OCI-LY3 (cell line): ENCODE measurements around the gene MT1H.
"Not testable (repeated sequence)": the region's sequence is repeated elsewhere in the genome, so short reads cannot be mapped to it uniquely, and the experiment has no call there.

Experiments
- H2AFZ ChIP-seq: fragments of 200-600, 300-600 bp; shearing (Covaris generic); 2 replicates; pipeline ENCODE4 v1.6.0; 2014; ENCODE audit warnings: antibody characterized with exemption, low read depth, low read length
- H3K27ac ChIP-seq: fragments of 200-600, 300-600 bp; sonication (generic); 2 replicates; pipeline ENCODE4 v1.5.1; 2014; ENCODE audit warnings: mild to moderate bottlenecking, low read length, moderate library complexity, mixed read lengths
- H3K27me3 ChIP-seq: fragments of 200-600, 300-600 bp; sonication (generic); 2 replicates; pipeline ENCODE4 v1.6.1; 2014; ENCODE audit warnings: low read depth, low read length, mixed read lengths
- H3K36me3 ChIP-seq: fragments of 200-600, 300-600 bp; sonication (generic); replicated peaks from 2 replicates; pipeline ENCODE3; 2014; ENCODE audit warnings: low read depth, low read length, mixed read lengths
- H3K4me1 ChIP-seq: fragments of 300-600, 200-600 bp; sonication (generic); 2 replicates; pipeline ENCODE4 v1.6.1; 2014; ENCODE audit warnings: low read length, mixed read lengths
- H3K4me2 ChIP-seq: fragments of 200-600, 300-600 bp; sonication (generic); 2 replicates; pipeline ENCODE4 v1.6.1; 2014; ENCODE audit warnings: low read length, mixed read lengths
- H3K4me3 ChIP-seq: fragments of 300-600, 200-600 bp; sonication (generic); 2 replicates; pipeline ENCODE4 v1.5.1; 2014; ENCODE audit warnings: antibody characterized with exemption, mild to moderate bottlenecking, low read length, moderate library complexity
- H3K79me2 ChIP-seq: fragments of 300-600, 200-600 bp; shearing (Covaris generic); 2 replicates; pipeline ENCODE4 v1.6.1; 2014; ENCODE audit warnings: mild to moderate bottlenecking, low read length, mixed read lengths
- H3K9ac ChIP-seq: fragments of 300-600, 200-600 bp; shearing (Covaris generic); 2 replicates; pipeline ENCODE4 v1.6.0; 2014; ENCODE audit warnings: mild to moderate bottlenecking, low read length, moderate library complexity
- H3K9me3 ChIP-seq: fragments of 200-600, 300-600 bp; shearing (Covaris generic); 2 replicates; pipeline ENCODE4 v1.6.1; 2014; ENCODE audit warnings: low read length, mixed read lengths; ENCODE audit not compliant: insufficient read depth
- H4K20me1 ChIP-seq: fragments of 200-600, 300-600 bp; sonication (generic); 2 replicates; pipeline ENCODE4 v1.6.1; 2016; ENCODE audit warnings: low read length, mixed read lengths; ENCODE audit not compliant: insufficient read depth
- EZH2phosphoT487 ChIP-seq: fragments of 200-600 bp; shearing (Covaris generic); IDR thresholded peaks from 2 replicates; pipeline ENCODE4 v1.6.1; 2018; ENCODE audit warnings: antibody characterized with exemption, mixed run types, low read depth
- TF ChIP-seq, protein P1 (sequence below): fragments of 200-600, 300-600 bp; sonication (generic); IDR thresholded peaks from 2 replicates; pipeline ENCODE4 v1.5.1; 2014; ENCODE audit warnings: antibody characterized with exemption, low read length, low read depth

The MT1H gene

DNA sequence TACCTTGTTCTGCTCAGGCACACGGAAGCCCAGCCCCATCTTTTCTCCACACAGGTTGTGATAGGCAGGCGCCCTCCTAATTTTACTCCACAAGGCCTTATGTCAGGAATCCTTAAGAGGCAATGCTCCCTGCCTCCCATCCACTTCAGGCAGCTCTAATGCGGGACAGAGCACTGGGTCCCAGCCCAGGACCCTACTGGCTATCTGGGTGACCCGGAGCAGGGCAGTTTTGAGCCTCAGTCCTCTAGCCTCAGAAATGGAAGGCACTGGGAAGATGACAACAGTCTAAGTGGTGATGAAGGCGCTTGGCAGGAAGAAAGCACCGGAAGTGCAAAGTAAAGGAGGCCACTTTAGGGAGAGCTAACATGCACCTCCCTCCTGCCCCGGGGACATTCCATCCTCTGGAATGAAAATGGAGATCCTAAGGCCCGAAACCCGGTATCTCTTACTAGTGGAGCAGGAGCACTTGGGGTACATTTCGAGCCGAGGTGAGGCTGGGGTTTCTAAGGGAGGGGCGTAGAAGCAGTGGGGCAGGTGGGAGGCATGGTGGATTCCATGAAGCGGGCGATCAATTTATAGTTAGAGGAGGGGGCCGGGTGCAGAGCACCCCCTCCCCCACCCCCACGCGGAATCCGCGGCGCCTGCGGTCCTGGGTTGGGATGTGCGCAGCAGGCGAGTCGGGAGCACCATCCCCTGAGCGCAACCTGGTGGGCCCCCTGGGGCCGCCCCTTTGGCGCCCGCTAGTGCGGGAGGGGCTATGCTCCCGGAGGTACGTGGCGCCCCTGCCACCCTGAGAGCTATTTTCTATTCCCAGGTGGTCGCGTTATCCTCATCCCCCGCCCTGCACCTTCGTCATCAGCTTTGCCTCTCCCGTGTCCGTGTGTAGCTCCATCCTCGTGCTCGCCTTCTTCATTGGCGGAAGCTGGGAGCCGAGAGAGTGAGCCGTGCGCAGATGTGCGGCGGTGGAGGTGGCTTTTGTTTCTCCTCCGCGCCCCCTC lies 7.0 kb upstream of the MT1H start:
- no peaks in the 10 kb centered on the region for H3K36me3 ChIP-seq
- no peak overlapping the region for H2AFZ ChIP-seq
- H3K79me2 ChIP-seq, result no peaks in the 10 kb centered on the region
- no peak overlapping the region for H3K4me3 ChIP-seq
- no peak overlapping the region for H3K27ac ChIP-seq
- TF ChIP-seq EZH2phosphoT487, result no peak
- TF ChIP-seq, protein P1, sequence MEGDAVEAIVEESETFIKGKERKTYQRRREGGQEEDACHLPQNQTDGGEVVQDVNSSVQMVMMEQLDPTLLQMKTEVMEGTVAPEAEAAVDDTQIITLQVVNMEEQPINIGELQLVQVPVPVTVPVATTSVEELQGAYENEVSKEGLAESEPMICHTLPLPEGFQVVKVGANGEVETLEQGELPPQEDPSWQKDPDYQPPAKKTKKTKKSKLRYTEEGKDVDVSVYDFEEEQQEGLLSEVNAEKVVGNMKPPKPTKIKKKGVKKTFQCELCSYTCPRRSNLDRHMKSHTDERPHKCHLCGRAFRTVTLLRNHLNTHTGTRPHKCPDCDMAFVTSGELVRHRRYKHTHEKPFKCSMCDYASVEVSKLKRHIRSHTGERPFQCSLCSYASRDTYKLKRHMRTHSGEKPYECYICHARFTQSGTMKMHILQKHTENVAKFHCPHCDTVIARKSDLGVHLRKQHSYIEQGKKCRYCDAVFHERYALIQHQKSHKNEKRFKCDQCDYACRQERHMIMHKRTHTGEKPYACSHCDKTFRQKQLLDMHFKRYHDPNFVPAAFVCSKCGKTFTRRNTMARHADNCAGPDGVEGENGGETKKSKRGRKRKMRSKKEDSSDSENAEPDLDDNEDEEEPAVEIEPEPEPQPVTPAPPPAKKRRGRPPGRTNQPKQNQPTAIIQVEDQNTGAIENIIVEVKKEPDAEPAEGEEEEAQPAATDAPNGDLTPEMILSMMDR, result no peak
- peaks cover 5% of the 10 kb centered on the region; the same call in 1 of the 2 replicates for H3K4me1 ChIP-seq
- peaks cover 41% of the 10 kb centered on the region for H3K27me3 ChIP-seq
- H3K9ac ChIP-seq, result no peak overlapping the region
- no peak overlapping the region for H3K4me2 ChIP-seq
- no peaks in the 10 kb centered on the region for H3K9me3 ChIP-seq
- no peaks in the 10 kb centered on the region for H4K20me1 ChIP-seq

- Histone ChIP-seq H3K27me3 (peaks cover 31% of the 10 kb centered on the region), H3K79me2 (no peaks in the 10 kb centered on the region), H3K4me1 (no peaks in the 10 kb centered on the region), H2AFZ (no peak overlapping the region), H3K9ac (no peak overlapping the region), H3K36me3 (no peaks in the 10 kb centered on the region), H3K4me3 (no peak overlapping the region), H3K9me3 (no peaks in the 10 kb centered on the region), H3K4me2 (no peak overlapping the region), H4K20me1 (no peaks in the 10 kb centered on the region), H3K27ac (no peak overlapping the region)
- TF ChIP-seq EZH2phosphoT487, result no peak
- TF ChIP-seq, protein P1, result no peak
Observed at GRCh38 chr16:56664506-56664905, 5.1 kb upstream of the MT1H start.

DNA sequence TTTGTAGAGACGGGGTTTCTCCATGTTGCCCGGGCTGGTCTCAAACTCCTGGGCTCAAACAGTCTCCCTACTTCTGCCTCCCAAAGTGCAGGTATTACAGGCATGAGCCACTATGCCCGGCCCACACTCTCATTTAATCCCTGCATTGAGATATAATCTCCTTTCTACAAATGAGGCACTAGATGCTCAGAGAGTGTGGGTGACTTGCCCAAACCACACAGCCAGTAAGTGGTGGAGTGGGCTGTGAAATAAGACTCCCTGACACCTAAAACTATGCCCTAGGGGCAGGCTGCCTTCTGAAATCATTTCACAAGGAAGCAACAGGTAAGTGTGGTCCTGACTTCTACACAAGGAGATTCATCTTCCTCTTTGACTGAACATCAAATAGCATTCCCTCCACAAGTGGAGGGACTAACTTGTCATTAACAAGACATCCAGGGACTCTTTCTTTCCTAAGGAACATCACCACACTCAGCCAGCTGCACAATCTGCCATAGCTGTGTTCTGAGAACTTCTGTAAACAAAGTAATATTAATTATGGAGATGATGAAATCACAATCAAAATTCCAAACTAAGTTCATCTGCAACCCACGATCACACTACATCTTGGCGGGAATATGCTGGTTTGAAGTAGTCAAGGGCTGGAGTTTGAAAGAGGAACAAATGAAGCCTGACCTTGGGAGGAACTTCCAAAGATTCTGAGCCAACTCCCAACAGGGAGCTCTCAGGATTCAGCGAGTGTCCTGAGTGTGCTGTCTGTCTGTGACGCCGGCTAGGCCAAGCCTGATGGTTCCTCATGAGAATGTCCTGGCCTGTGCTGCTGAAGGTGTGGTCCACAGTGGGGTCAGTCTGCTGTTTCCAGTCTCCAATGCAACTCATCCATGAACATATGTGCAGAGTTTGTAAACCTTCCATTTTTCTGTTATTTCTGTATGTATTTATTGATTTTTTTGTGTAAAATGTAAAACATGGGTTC lies 4.0 kb upstream of the MT1H start:
- H3K27me3 ChIP-seq, result peaks cover 32% of the 10 kb centered on the region
- H3K27ac ChIP-seq, H3K79me2 ChIP-seq, H3K36me3 ChIP-seq, H3K9ac ChIP-seq, H3K4me1 ChIP-seq, H3K9me3 ChIP-seq, H4K20me1 ChIP-seq, H3K4me2 ChIP-seq, H3K4me3 ChIP-seq, H2AFZ ChIP-seq: not testable (repeated sequence)

- Histone ChIP-seq H3K27me3 (peaks cover 37% of the 10 kb centered on the region), H3K27ac (no peak within 1 kb of the TSS), H3K9ac (no peak within 1 kb of the TSS), H3K4me3 (no peak within 1 kb of the TSS), H3K36me3 (no peaks in the 10 kb centered on the region), H4K20me1 (no peaks in the 10 kb centered on the region), H3K9me3 (no peaks in the 10 kb centered on the region), H3K4me1 (no peaks in the 10 kb centered on the region), H2AFZ (no peak within 1 kb of the TSS), H3K4me2 (no peak within 1 kb of the TSS), H3K79me2 (no peaks in the 10 kb centered on the region)
- TF ChIP-seq, protein P1, result no peak
- TF ChIP-seq EZH2phosphoT487, result no peak
Observed at GRCh38 chr16:56667581-56668571, 1.7 kb upstream of the MT1H start, which contains the start of gene MT1G. TSS of gene MT1G (minus strand) at chr16:56668065. CDS start at chr16:56667993, 72 bp downstream.
